ENCODE results near the gene TBC1D1.

- TF ChIP-seq CTCF (conservative IDR thresholded peaks at IDR 0.05) (no peak), EZH2 (IDR thresholded peaks at IDR 0.05; ENCODE audit: low read depth) (no peak)
Observed at GRCh38 chr4:37978248-37978924, 87.5 kb downstream of the TBC1D1 start.

Data from PC-9 (cell line).